Vagina (tissue), 2 donors: Measurements from ENCODE around the gene TOR1AIP2. TPM values are rescaled to one million over a fixed set of nuclear protein-coding genes. Genes with fewer than 3 reads are reported as not detected.

Experiments
- DNase-seq, 2 donors: peaks; one replicate each; pipeline ENCODE4 v3.0.0-alpha.2; 2017; ENCODE audit errors: extremely low spot score in 2 of 2
- H3K27ac ChIP-seq: fragments of 200-600 bp; sonication (generic); one replicate; pipeline ENCODE4 v1.5.1; 2019
- H3K27me3 ChIP-seq: fragments of 200-600 bp; sonication (generic); one replicate; pipeline ENCODE4 v1.5.1; 2019
- H3K36me3 ChIP-seq, 2 donors: fragments of 200-600 bp; sonication (generic); one replicate each; pipeline ENCODE4 v1.5.1; 2017 to 2019
- H3K4me1 ChIP-seq: fragments of 200-600 bp; sonication (generic); one replicate; pipeline ENCODE4 v1.5.1; 2019
- H3K4me3 ChIP-seq, 2 donors: fragments of 200-600 bp; sonication (generic); 1 replicate in 1 of 2; 2 replicates in 1 of 2; pipeline ENCODE4 v1.5.1; 2016 to 2019
- H3K9me3 ChIP-seq: fragments of 200-600 bp; sonication (generic); one replicate; pipeline ENCODE4 v1.5.1; 2019
- CTCF ChIP-seq, 3 experiments: fragments of 450-650 bp in 2 of 3; fragments of 200-600 bp in 1 of 3; sonication (generic) in 1 of 3; IDR thresholded peaks; one replicate each; pipeline ENCODE4 v1.5.1; 2017 to 2019; ENCODE audit warnings: antibody characterized with exemption in 3 of 3, mild to moderate bottlenecking in 2 of 3, moderate library complexity in 2 of 3
- POLR2A ChIP-seq, 2 donors: fragments of 450-650 bp; IDR thresholded peaks; one replicate each; pipeline ENCODE4 v1.6.1; 2017; ENCODE audit warnings: antibody characterized with exemption in 2 of 2, mild to moderate bottlenecking in 2 of 2, moderate library complexity in 2 of 2
- POLR2AphosphoS5 ChIP-seq, 2 donors: sonication (generic); formaldehyde crosslinking; IDR thresholded peaks; one replicate each; pipeline ENCODE4 v1.9.0; 2017; ENCODE audit warnings: antibody characterized with exemption in 2 of 2, mild to moderate bottlenecking in 2 of 2, low read depth in 1 of 2; ENCODE audit not compliant: insufficient read depth in 1 of 2
- intact Hi-C: fragments of 100-400 bp; cut with DNase I; formaldehyde crosslinking; loops from one replicate; pipeline ENCODE4 v1.15.1; 2023
- total RNA-seq: library from RNA; depleted of rRNA; stranded (reverse); fragments of >200 nt; gene quantifications from one replicate; pipeline ENCODE4 v1.2.3, GENCODE V29; 2016

Gene TOR1AIP2
- total RNA-seq, 1 donor from 2014 or later: 53.8 TPM

GRCh38 chr1:179917601-179918429, 40.2 kb upstream of the TOR1AIP2 start:
- no peak for DNase-seq
- intact Hi-C loops: no loop called here
- Histone ChIP-seq H3K4me1 (no peaks in the 10 kb centered on the region), H3K27ac (no peak overlapping the region), H3K36me3 (peaks cover 0 to 46% of the 10 kb centered on the region in 2 donors), H3K4me3 (no peak overlapping the region), H3K27me3 (no peaks in the 10 kb centered on the region), H3K9me3 (no peaks in the 10 kb centered on the region)
- TF ChIP-seq POLR2A (IDR thresholded peaks at IDR 0.05) (no peak), CTCF (IDR thresholded peaks at IDR 0.05) (no peak), POLR2AphosphoS5 (IDR thresholded peaks at IDR 0.05; ENCODE audit: insufficient read depth in 1 of 2, low read depth in 1 of 2) (no peak)

GRCh38 chr1:179911812-179912211, 34.2 kb upstream of the TOR1AIP2 start:
- Histone ChIP-seq H3K9me3 (no peaks in the 10 kb centered on the region), H3K4me3 (no peak overlapping the region), H3K27ac (no peak overlapping the region), H3K27me3 (no peaks in the 10 kb centered on the region), H3K36me3 (peaks cover 0 to 63% of the 10 kb centered on the region in 2 donors), H3K4me1 (no peaks in the 10 kb centered on the region)
- intact Hi-C loops: no loop called here
- TF ChIP-seq CTCF (IDR thresholded peaks at IDR 0.05) (no peak), POLR2A (IDR thresholded peaks at IDR 0.05) (no peak), POLR2AphosphoS5 (IDR thresholded peaks at IDR 0.05; ENCODE audit: insufficient read depth in 1 of 2, low read depth in 1 of 2) (no peak)
- DNase-seq: no peak

GRCh38 chr1:179910934-179911333, 33.3 kb upstream of the TOR1AIP2 start:
- Histone ChIP-seq H3K36me3 (peaks cover 0 to 61% of the 10 kb centered on the region in 2 donors), H3K9me3 (no peaks in the 10 kb centered on the region), H3K4me1 (no peaks in the 10 kb centered on the region), H3K4me3 (no peak overlapping the region), H3K27me3 (no peaks in the 10 kb centered on the region), H3K27ac (no peak overlapping the region)
- no peak for TF ChIP-seq CTCF (IDR thresholded peaks at IDR 0.05)
- TF ChIP-seq POLR2A (IDR thresholded peaks at IDR 0.05): no peak
- TF ChIP-seq POLR2AphosphoS5 (IDR thresholded peaks at IDR 0.05; ENCODE audit: insufficient read depth in 1 of 2, low read depth in 1 of 2): no peak
- intact Hi-C loops: no loop called here
- DNase-seq: no peak

GRCh38 chr1:179889589-179889988, 12.0 kb upstream of the TOR1AIP2 start:
- H3K4me3 ChIP-seq: no peak overlapping the region
- no peak for DNase-seq
- no peak overlapping the region for H3K27ac ChIP-seq
- peaks cover 0 to 53% of the 10 kb centered on the region in 2 donors for H3K36me3 ChIP-seq
- intact Hi-C loops: loop anchor here (10.0 kb wide), 1 partner anchor 265 kb away; the partner anchor contains the start of gene QSOX1
- no peaks in the 10 kb centered on the region for H3K9me3 ChIP-seq
- no peaks in the 10 kb centered on the region for H3K27me3 ChIP-seq
- no peak for TF ChIP-seq POLR2A (IDR thresholded peaks at IDR 0.05)
- no peak for TF ChIP-seq POLR2AphosphoS5 (IDR thresholded peaks at IDR 0.05; ENCODE audit: insufficient read depth in 1 of 2, low read depth in 1 of 2)
- TF ChIP-seq CTCF (IDR thresholded peaks at IDR 0.05): no peak
- H3K4me1 ChIP-seq: peaks cover 46% of the 10 kb centered on the region

- no peak for TF ChIP-seq POLR2A (IDR thresholded peaks at IDR 0.05)
- no peak for TF ChIP-seq CTCF (IDR thresholded peaks at IDR 0.05)
- no peak for TF ChIP-seq POLR2AphosphoS5 (IDR thresholded peaks at IDR 0.05; ENCODE audit: insufficient read depth in 1 of 2, low read depth in 1 of 2)
- Histone ChIP-seq H3K4me1 (peaks cover 61% of the 10 kb centered on the region), H3K9me3 (no peaks in the 10 kb centered on the region), H3K27me3 (no peaks in the 10 kb centered on the region), H3K36me3 (peaks cover 0 to 55% of the 10 kb centered on the region in 2 donors), H3K27ac (no peak overlapping the region), H3K4me3 (no peak overlapping the region)
- no peak for DNase-seq
- intact Hi-C loops: loop anchor here (10.0 kb wide), 1 partner anchor 267 kb away; the partner anchor contains the start of gene QSOX1
These were observed 10.5 kb upstream of the TOR1AIP2 start for GRCh38 chr1:179888071-179888470.
